Stimulated activated CD4-positive, alpha-beta T cell treated with anti-CD3 and anti-CD28 coated beads, Interleukin-1b, Interleukin-23, amount 100 ng/mL, for 1 hour (primary cell): Measurements from ENCODE around the gene FOSL1.

Experiments
- DNase-seq, 2 donors: peaks; one replicate each; pipeline ENCODE4 v3.0.0-alpha.2; 2020; ENCODE audit warnings: low read depth in 2 of 2

Gene FOSL1

GRCh38 chr11:65882120-65883057 lies 17.8 kb downstream of the FOSL1 start:
- DNase-seq, result no peak

GRCh38 chr11:65880844-65881421 lies 19.3 kb downstream of the FOSL1 start:
- no peak for DNase-seq

GRCh38 chr11:65880027-65880426 lies 20.2 kb downstream of the FOSL1 start:
- no peak for DNase-seq

GRCh38 chr11:65879617-65880016 lies 20.6 kb downstream of the FOSL1 start, which contains the start of gene CTSW:
Gene CTSW (plus strand): TSS chr11:65879837. CDS start chr11:65879855, 18 bp downstream.
- no peak for DNase-seq

GRCh38 chr11:65873318-65874156 lies 26.7 kb downstream of the FOSL1 start:
- peak; percentile 94 to 96 for DNase-seq

- DNase-seq, result no peak
Observed at GRCh38 chr11:65872586-65873317, 27.4 kb downstream of the FOSL1 start, which contains the start of gene EFEMP2. Gene EFEMP2 (minus strand): TSS chr11:65872800. CDS start chr11:65872354, 446 bp downstream.

- DNase-seq, result no peak
Observed at GRCh38 chr11:65871811-65872548, 28.2 kb downstream of the FOSL1 start.

- DNase-seq, result no peak
Observed at GRCh38 chr11:65870706-65871681, 29.2 kb downstream of the FOSL1 start.

GRCh38 chr11:65870307-65870658 lies 29.9 kb downstream of the FOSL1 start:
- no peak for DNase-seq

- DNase-seq, result no peak
Observed at GRCh38 chr11:65869643-65870306, 30.4 kb downstream of the FOSL1 start.

- no peak for DNase-seq
Observed at GRCh38 chr11:65868907-65869306, 31.3 kb downstream of the FOSL1 start.

- no peak for DNase-seq
Observed at GRCh38 chr11:65868076-65868667, 32.0 kb downstream of the FOSL1 start.

- no peak for DNase-seq
Observed at GRCh38 chr11:65867284-65868071, 32.7 kb downstream of the FOSL1 start.

- DNase-seq, result no peak
Observed at GRCh38 chr11:65866509-65867283, 33.5 kb downstream of the FOSL1 start.

GRCh38 chr11:65865550-65866172 lies 34.5 kb downstream of the FOSL1 start:
- no peak for DNase-seq

- DNase-seq, result no peak
Observed at GRCh38 chr11:65864706-65865471, 35.3 kb downstream of the FOSL1 start.
